GM12874 (cell line): ENCODE data around the gene C12orf75.

Experiments
- TF ChIP-seq, protein P1 (sequence below): IDR thresholded peaks from 2 replicates; pipeline ENCODE4 v1.5.1; 2011; ENCODE audit warnings: low read depth, mild to moderate bottlenecking, control low read depth, low read length, moderate library complexity; ENCODE audit not compliant: insufficient read depth

Gene C12orf75

GRCh38 chr12:105330283-105330930 is at the start of gene C12orf75:
C12orf75 (plus strand) TSS chr12:105330691; CDS start chr12:105330892, 201 bp downstream.
- TF ChIP-seq, protein P1, sequence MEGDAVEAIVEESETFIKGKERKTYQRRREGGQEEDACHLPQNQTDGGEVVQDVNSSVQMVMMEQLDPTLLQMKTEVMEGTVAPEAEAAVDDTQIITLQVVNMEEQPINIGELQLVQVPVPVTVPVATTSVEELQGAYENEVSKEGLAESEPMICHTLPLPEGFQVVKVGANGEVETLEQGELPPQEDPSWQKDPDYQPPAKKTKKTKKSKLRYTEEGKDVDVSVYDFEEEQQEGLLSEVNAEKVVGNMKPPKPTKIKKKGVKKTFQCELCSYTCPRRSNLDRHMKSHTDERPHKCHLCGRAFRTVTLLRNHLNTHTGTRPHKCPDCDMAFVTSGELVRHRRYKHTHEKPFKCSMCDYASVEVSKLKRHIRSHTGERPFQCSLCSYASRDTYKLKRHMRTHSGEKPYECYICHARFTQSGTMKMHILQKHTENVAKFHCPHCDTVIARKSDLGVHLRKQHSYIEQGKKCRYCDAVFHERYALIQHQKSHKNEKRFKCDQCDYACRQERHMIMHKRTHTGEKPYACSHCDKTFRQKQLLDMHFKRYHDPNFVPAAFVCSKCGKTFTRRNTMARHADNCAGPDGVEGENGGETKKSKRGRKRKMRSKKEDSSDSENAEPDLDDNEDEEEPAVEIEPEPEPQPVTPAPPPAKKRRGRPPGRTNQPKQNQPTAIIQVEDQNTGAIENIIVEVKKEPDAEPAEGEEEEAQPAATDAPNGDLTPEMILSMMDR, result no peak

- TF ChIP-seq, protein P1, result no peak
These were observed 49.4 kb upstream of the C12orf75 start for GRCh38 chr12:105280966-105281693.

DNA sequence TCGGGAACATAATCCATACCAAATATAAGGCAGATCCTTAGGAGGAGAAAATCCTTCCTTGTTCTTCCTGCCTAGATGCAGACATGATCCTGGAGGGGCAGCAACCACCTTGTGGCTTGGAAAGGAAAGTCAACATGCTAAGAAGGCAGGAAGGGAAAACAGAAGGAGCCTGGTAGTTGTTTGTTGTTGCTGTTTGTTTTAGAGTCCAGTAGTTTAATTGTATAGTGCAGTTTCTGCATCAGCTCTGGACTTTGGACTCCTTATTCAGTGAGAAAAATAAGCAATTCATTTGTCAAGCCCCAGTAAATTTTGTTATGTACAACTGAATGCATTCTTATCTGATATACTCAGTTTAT is 48.8 kb upstream of the C12orf75 start:
- TF ChIP-seq, protein P1, result no peak

DNA sequence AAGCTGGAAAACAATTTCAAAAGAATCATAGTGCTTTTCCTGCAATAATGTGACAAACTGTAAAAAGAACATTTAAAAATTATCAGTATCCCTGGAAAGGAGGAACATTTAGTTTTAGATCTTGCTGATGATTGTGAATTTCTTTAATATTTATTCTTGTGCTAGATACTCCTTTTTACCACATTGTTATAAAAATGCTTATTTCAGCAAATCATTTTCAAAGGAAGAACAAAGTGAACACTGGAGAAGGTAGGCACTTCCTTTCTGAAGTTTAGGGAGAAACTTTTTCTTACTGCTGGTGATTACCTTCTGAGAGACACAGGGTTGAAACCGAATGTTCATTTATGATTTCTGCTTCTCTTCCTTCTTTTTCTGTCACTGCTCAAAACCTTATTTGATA is 45.1 kb upstream of the C12orf75 start:
- TF ChIP-seq, protein P1, result no peak

DNA sequence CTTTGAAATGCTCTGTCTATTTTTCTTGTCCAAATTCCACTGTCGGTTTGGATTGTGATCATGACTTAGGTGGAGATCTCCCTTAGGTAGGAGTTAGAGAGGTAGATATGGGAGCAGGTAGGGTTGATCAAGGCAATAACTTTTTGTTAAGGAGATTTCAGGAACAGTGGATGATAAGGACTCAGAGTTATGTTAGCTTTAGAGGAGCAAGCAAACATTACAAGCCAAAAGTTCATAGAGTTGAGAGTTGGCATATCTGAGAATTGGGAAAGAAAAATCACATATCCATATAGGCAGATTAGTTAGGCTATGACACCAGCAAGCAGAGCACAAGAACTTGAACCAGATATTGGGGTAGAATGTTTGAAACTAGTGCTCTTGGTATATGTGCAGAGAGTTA is 43.1 kb upstream of the C12orf75 start:
- TF ChIP-seq, protein P1, result no peak

DNA sequence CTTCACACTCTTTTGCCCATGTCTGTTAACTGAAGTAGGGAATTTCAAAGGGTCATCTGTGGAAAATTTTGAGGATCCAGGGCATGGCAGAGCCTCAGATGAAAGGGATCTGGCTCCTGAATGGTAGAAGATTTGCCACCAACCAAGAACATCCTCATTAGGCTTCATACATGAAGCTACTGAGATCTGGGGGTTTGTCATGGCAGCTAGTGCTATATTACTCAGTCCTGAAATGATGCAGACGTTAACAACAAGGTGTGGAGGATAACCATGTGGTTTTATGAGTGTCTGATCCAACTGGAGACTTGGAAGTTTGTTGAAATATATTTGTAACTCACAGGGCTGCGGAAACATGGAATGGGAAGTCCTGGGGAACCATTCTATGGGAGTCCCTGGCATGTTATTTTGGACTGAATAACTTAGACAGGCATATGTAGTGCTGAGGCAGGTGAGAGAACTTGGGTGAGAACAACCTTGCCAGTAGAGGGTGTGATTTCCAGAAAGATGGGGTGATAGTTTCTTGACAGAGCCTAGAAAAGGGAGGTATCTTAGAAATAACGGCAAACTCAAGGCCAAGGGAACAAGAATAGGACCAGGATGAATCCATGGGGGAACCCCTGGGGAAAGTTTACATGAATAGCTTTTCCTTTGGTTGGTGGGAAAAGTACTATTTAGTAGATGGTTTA is 42.0 kb upstream of the C12orf75 start:
- TF ChIP-seq, protein P1, result no peak

DNA sequence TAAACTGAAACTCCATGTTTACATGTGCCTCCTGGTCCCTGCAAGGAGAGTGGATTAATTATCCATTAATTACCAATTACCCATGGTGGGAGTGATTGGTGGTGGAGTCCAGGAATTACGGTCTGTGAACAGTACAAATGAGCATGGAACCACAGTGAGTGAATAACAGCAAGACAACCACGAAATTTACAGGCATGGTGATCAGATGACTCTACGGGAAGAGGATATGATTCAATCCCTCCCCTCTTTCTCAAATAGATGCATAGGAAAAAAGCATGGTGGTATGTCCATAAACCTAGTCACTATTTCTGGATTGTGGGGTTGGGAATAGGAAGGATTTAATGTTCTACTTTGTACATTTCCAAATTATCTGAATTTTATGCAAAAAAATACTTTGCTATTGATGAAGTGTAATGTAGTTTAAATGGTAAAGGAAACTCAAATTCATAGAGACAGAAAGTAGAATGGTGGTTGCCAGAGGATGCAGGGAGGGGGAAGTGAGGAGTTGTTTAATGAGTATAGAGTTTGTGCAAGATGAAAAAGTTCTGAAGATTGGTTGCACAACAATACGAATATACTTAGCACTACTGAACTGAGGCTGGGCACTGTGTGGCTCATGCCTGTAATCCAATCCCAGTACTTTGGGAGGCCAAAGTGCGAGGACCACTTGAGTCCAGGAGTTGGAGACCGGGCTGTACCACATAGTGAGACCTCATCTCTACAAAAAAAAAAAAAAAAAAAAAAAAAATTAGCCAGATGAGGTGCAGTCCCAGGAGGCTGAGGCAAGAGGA is 41.2 kb upstream of the C12orf75 start:
- TF ChIP-seq, protein P1, result no peak
